ENCODE data around the gene PINLYP. TPM values are rescaled to one million over a fixed set of nuclear protein-coding genes. Genes with fewer than 3 reads are reported as not detected.

PINLYP gene
- total and polyA plus RNA-seq, 9 of the 15 experiments (the other 6 are each of a cell fraction or from before 2014, with no cell fraction given): 1.00 to 6.7 (median 2.2) TPM

DNA sequence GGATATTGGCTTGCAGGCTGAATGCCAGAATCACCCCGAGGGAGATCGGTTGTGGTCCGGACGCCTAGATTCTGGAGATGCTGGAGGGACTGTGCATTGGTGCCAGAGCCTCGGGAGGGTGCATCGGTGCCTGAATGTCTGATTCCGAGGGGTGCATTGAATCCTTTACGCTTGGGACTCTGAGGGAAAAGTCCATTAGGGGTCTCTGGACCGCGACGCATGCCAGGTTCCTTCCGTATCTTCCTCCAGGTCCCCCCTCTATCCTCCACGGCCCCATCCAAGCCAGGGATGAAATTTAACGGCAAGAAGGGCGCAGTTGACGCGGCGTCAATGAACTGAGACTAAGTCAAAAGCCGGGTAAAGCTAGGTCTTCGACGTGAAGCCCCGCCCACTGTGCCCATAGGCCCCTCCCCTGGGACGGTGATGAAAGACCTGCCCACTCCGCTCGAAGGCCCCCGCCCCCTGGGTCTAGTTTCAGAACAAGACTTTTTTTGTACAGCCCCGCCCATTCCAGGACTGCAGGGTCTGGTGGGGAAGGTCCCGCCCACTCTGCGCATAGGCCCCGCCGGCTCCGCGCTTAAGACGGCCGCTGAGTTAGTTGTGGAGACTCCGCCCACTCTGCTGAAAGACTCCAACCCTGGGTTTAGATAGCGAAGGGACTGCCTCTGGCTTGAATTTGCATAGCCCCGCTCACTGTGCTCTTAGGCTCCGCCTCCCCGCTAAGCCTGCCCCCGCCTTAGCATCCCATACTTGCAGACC, 41.9 kb upstream of the PINLYP start (continued):
- TF ChIP-seq, protein P1, sequence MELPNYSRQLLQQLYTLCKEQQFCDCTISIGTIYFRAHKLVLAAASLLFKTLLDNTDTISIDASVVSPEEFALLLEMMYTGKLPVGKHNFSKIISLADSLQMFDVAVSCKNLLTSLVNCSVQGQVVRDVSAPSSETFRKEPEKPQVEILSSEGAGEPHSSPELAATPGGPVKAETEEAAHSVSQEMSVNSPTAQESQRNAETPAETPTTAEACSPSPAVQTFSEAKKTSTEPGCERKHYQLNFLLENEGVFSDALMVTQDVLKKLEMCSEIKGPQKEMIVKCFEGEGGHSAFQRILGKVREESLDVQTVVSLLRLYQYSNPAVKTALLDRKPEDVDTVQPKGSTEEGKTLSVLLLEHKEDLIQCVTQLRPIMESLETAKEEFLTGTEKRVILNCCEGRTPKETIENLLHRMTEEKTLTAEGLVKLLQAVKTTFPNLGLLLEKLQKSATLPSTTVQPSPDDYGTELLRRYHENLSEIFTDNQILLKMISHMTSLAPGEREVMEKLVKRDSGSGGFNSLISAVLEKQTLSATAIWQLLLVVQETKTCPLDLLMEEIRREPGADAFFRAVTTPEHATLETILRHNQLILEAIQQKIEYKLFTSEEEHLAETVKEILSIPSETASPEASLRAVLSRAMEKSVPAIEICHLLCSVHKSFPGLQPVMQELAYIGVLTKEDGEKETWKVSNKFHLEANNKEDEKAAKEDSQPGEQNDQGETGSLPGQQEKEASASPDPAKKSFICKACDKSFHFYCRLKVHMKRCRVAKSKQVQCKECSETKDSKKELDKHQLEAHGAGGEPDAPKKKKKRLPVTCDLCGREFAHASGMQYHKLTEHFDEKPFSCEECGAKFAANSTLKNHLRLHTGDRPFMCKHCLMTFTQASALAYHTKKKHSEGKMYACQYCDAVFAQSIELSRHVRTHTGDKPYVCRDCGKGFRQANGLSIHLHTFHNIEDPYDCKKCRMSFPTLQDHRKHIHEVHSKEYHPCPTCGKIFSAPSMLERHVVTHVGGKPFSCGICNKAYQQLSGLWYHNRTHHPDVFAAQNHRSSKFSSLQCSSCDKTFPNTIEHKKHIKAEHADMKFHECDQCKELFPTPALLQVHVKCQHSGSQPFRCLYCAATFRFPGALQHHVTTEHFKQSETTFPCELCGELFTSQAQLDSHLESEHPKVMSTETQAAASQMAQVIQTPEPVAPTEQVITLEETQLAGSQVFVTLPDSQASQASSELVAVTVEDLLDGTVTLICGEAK (IDR thresholded peaks at IDR 0.05): 0 out of 2 replicates have a peak, but pooled peaks have one; percentile 15
- TF ChIP-seq, protein P1 (CRISPR knock-in tag; IDR thresholded peaks at IDR 0.05): no peak
- TF ChIP-seq NBN (IDR thresholded peaks at IDR 0.05; ENCODE audit: low read depth) (0 out of 2 replicates have a peak, but pooled peaks have one; percentile 7), SMARCB1 (IDR thresholded peaks at IDR 0.05; ENCODE audit: insufficient read length, low read depth) (no peak), EGR1 (conservative IDR thresholded peaks at IDR 0.05) (peak; percentile 64), HDAC3 (IDR thresholded peaks at IDR 0.05; ENCODE audit: borderline replicate concordance, partially characterized antibody) (no peak), GABPB1 (CRISPR knock-in tag; IDR thresholded peaks at IDR 0.05) (peak; percentile 28; the same call in 1 of the 2 replicates), CREM (IDR thresholded peaks at IDR 0.05; ENCODE audit: low read depth) (0 out of 2 replicates have a peak, but pooled peaks have one; percentile 23), HDAC2 (IDR thresholded peaks at IDR 0.05) (peak; percentile 15; the same call in 1 of the 2 replicates)
- TF ChIP-seq, protein P2, sequence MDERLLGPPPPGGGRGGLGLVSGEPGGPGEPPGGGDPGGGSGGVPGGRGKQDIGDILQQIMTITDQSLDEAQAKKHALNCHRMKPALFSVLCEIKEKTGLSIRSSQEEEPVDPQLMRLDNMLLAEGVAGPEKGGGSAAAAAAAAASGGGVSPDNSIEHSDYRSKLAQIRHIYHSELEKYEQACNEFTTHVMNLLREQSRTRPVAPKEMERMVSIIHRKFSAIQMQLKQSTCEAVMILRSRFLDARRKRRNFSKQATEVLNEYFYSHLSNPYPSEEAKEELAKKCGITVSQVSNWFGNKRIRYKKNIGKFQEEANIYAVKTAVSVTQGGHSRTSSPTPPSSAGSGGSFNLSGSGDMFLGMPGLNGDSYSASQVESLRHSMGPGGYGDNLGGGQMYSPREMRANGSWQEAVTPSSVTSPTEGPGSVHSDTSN (CRISPR knock-in tag; IDR thresholded peaks at IDR 0.05; ENCODE audit: low read depth): no peak
- TF ChIP-seq, protein P2 (tag; conservative IDR thresholded peaks at IDR 0.05; ENCODE audit: low read depth): peak; percentile 61
- TF ChIP-seq, protein P3, sequence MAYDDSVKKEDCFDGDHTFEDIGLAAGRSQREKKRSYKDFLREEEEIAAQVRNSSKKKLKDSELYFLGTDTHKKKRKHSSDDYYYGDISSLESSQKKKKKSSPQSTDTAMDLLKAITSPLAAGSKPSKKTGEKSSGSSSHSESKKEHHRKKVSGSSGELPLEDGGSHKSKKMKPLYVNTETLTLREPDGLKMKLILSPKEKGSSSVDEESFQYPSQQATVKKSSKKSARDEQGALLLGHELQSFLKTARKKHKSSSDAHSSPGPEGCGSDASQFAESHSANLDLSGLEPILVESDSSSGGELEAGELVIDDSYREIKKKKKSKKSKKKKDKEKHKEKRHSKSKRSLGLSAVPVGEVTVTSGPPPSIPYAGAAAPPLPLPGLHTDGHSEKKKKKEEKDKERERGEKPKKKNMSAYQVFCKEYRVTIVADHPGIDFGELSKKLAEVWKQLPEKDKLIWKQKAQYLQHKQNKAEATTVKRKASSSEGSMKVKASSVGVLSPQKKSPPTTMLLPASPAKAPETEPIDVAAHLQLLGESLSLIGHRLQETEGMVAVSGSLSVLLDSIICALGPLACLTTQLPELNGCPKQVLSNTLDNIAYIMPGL (CRISPR knock-in tag; IDR thresholded peaks at IDR 0.05): no peak

Measured in K562 (cell line).